Activated effector memory CD4-positive, alpha-beta T cell treated with anti-CD3 and anti-CD28 coated beads, Interleukin-2, amount 50 U/mL, for 16 hours (primary cell): ENCODE data around the gene C11orf97.
"Not testable (repeated sequence)": the region's sequence is repeated elsewhere in the genome, so short reads cannot be mapped to it uniquely, and the experiment has no call there.

Source experiments
- DNase-seq: peaks from one replicate; pipeline ENCODE4 v3.0.0-alpha.2; 2020

The C11orf97 gene

DNA sequence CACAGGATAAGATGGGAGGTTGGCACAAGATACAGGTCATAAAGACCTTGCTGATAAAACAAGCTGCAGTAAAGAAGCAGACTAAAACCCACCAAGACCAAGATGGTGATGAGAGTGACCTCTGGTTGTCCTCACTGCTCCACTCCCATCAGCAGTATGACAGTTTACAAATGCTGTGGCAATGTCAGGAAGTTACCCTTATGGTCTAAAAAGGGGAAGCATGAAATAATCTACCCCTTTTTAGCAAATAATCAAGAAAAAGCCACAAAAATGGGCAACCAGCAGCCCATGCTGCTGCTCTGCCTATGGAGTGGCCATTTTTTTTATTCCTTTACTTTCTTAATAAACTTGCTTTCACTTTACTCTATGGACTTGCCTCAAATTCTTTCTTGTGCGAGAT, 46.2 kb downstream of the C11orf97 start:
- DNase-seq: no peak

DNA sequence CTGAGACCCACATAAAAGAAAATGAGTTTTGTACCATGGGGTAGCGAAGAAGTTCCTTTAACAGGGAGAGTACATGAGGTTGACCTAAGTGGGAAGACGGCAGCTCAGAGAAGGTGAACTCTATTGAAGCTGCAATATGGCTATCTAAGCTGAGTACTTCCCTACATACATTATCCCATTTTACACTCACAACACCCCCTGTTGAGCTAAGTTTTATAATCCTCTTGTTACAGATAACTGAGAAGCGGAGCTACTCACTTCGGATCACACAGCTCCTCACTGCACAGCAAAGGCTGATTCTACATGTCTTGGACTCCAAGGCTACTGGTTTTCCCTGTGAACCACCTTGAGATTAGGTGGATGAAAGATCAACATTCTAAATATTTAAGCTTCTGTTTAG, 46.7 kb downstream of the C11orf97 start:
- DNase-seq: no peak

DNA sequence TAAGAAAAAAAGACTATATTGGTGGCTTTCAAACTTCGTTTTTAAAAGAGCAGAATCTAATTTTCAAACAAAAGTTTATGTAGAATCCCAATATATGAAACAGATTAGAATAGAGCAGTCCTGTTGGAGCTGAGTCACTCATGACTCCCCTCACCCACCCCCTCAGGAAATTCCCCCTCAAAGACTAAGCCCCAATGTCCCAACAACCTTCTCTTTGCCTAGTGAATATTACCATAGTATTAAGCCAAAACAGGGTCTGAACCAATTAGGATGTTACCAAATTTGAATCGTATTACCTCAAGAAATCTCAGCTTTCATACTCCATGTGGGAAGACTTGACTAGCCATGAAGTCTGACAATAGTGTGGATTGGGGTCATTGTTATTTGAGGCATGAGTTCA, 47.1 kb downstream of the C11orf97 start:
- DNase-seq: no peak

DNA sequence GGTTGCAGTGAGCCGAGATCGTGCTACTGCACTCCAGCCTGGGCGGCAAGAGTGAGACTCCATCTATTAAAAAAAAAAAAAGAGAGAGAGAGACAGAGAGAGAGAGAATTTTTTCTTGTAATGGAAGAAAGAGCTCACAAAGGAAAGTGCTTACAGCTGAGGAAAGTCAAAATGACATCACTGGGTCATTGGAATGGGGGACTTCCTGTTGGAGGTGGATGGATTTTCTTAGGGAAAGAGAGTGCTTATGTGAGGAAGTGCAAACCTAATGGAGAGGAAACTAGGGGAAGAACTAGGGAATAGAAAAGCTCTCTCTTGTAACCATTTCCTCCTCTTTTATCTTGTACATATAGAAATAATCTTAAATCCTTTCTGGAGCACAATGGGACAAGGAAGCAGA, 48.6 kb downstream of the C11orf97 start:
- no peak for DNase-seq

DNA sequence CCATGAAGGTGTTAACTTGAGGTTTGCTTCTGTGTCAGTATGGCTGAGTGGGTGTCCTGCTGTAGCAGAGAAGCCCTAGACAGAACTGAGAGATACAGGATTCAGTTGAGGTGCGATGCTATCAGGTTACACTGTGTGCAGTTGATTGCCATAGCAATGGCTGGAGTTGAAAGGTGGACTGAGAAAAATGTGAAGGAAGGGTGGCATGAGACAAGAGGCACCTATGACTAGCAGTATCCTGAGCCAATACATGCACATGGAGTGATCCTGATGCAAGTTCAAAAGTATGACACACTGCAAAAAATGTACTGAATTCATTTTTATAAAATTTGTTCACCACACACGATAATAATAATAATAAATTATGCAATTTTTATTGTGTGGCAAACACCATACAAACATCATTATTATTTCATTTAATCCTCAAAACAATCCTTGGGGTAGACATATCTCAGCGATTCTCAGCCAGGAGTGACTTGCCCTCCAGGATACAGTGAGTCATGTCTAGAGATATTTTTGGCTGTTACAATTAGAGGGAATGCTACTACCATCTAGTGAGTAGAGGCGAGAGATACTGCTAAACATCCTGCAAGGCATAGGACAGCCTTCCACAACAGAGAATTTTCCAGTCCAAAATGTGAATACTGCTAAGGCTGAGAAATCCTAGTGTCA, 51.1 kb downstream of the C11orf97 start:
- DNase-seq: no peak

DNA sequence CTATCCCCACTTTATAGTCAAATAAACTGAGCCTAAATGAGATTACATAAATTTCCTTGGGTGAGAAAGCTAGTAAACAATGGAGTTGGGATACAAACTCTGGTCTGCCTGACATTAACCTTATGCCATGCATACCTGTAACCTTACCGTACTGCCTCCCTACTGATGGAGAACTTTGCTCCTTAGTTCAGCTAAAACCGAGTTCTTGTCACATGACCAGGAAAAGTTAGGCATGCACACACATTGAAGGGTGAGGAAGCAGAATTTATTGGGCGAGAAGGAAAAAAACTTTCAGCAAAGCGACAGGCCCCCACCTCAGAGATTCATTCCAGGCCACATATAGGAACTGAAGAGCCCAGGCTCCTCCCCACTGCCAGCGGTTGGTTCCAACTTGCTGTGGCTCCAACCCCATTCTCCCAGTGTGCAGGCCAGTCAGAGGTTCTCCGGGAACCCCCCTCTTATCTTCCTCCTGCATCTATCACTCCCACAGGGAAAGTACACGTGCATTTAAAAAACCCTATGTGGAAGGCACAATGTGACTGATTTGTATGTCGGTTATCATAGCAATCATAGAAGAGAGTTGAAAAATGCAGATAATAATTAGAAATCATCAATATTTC, 51.7 kb downstream of the C11orf97 start:
- no peak for DNase-seq

DNA sequence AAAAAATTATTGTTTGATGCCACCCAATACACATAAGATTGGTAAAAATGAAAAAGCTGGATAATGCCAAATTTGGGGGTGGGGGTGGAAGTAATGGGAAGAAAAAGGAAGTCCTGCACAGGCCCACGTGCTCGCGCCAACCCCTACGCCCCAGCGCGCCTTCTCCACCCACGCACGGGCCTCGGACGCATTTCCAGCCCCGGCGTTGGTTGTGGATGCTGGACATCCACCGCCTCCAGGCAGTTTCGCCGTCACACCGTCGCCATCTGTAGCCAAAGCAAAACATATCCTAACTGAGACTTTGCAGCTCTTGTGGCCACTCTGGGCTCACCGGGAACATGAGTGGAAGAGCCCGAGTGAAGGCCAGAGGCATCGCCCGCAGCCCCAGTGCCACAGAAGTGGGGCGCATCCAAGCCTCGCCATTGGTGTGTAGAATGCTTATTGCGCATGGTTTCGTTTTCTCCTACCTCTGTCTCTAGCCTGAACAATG, 55.0 kb downstream of the C11orf97 start, which contains the start of gene PIWIL4:
Gene PIWIL4, plus strand, starts transcription at position 188 of the 490 bp plus-strand sequence. Its CDS starts 151 bp downstream, at position 339.
- no peak for DNase-seq

DNA sequence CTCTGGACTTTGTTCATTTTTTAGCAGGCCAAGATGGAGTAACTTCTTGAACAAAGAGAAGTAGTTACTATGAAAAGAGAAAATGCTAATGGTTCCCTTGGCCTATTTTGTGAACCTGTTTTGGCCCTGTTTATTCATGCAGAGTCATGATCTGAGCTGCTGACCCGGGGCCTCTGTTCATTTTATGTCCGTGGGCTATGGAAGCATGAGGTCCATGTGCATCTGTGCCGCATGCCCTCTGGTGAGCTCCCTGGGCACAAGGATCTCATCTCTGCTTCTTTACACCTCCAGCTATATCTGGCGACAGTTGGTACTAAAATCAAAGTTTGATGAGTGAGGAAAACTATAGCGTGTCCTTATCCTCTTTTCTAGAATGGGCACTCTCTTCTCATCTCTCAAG, 55.9 kb downstream of the C11orf97 start:
- DNase-seq: no peak

DNA sequence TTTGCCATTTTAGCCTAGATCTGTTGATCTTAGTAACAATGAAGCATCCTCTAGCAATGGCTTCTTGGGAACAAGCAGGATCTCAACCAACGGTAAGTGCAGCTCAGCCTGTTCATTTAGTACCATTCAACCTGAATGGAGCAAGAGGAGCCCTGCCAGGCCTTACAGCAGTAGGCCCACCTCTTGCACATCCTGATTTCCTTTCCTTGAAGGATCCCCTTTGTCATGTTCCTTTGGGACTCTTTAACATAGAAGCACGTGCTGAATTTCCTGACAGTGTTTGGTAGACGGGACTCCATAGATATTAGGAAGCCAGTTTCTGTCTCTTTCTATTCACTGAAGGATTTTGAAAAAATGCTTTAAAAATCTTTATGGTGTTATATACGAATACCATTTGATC, 56.5 kb downstream of the C11orf97 start:
- DNase-seq: no peak

DNA sequence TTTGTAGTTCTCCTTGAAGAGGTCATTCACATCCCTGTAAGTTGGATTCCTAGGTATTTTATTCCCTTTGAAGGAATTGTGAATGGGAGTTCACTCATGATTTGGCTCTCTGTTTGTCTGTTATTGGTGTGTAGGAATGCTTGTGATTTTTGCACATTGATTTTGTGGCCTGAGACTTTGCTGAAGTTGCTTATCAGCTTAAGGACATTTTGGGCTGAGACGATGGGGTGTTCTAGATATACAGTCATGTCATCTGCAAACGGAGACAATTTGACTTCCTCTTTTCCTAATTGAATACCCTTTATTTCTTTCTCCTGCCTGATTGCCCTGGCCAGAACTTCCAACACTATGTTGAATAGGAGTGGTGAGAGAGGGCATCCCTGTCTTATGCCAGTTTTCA, 60.7 kb downstream of the C11orf97 start:
- DNase-seq: not testable (repeated sequence)

DNA sequence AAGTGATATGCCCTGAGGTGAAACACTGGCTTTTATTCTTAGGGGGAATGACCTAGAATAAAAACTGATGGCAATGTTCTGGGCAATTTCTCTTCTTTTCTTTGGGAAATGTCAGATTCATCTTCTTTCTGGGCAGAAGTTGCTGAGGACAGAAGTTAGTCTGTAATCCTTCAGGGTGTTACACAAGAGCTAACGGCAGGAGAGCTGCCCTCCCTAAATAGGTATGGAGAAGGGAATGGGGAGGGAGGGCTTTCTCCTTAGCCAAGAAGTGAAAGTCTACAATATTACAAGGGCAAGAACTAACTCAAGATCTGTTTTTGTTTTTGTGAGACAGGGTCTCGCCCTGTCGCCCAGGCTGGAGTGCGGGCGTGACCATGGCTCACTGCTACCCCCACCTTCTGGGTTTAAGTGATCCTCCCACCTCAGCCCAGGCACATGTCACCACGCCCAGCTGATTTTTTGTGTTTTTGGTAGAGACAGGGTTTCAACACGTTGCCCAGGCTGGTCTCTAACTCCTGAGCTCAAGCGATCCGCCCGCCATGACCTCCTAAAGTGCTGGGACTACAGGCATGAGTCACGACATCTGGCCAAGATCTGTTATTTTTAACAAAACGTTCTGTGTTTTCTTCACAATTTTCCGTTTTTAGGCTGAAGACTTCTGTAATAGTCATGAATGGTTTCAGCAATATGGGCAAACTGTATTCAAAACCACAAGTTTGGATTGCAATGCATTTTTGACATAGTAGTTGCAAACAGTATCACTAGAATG, 62.1 kb downstream of the C11orf97 start:
- no peak for DNase-seq

DNA sequence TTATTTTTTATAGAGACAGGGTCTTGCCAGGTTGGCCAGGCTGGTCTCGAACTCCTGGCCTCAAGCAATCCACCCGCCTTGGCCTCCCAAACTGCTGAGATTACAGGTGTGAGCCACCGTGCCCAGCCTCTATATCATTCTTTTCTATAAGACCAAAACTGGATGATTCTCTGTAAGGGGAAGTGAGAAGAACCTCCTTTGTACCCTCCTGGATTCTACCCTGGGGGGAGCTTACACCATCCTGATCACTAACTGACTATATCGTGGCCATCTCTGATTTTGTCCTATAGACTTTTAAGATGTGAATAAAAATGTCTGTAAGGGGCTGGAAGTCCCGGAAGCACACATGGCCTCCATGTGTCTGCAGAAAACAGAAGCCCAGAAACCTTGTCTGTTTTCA, 64.0 kb downstream of the C11orf97 start:
- no peak for DNase-seq

DNA sequence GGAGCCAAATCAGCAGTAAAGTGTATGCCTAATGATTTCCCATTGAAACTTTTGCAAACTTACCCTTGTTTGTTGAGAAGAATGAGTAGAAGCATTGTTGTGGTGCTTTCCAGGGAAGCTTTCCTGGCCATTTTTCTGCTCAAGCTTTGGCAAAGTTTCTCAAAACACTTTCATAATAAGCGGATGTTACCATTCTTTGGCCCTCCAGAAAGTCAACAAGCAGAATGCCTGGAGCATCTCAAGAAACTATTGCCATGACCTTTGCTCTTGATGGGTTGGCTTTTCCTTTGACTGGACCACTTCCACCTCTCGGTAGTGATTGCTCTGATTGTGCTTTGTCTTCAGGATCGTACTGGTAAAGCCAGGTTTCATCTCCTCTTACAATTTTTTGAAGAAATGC, 65.6 kb downstream of the C11orf97 start:
- no peak for DNase-seq
